Measurements from ENCODE around the gene TMPRSS11B. TPM values are rescaled to one million over a fixed set of nuclear protein-coding genes. Genes with fewer than 3 reads are reported as not detected.
"Not testable (repeated sequence)": the region's sequence is repeated elsewhere in the genome, so short reads cannot be mapped to it uniquely, and the experiment has no call there.

TMPRSS11B gene
- total and polyA plus RNA-seq, 2 experiments from 2014 or later, result not detected

- TF ChIP-seq, protein P1, sequence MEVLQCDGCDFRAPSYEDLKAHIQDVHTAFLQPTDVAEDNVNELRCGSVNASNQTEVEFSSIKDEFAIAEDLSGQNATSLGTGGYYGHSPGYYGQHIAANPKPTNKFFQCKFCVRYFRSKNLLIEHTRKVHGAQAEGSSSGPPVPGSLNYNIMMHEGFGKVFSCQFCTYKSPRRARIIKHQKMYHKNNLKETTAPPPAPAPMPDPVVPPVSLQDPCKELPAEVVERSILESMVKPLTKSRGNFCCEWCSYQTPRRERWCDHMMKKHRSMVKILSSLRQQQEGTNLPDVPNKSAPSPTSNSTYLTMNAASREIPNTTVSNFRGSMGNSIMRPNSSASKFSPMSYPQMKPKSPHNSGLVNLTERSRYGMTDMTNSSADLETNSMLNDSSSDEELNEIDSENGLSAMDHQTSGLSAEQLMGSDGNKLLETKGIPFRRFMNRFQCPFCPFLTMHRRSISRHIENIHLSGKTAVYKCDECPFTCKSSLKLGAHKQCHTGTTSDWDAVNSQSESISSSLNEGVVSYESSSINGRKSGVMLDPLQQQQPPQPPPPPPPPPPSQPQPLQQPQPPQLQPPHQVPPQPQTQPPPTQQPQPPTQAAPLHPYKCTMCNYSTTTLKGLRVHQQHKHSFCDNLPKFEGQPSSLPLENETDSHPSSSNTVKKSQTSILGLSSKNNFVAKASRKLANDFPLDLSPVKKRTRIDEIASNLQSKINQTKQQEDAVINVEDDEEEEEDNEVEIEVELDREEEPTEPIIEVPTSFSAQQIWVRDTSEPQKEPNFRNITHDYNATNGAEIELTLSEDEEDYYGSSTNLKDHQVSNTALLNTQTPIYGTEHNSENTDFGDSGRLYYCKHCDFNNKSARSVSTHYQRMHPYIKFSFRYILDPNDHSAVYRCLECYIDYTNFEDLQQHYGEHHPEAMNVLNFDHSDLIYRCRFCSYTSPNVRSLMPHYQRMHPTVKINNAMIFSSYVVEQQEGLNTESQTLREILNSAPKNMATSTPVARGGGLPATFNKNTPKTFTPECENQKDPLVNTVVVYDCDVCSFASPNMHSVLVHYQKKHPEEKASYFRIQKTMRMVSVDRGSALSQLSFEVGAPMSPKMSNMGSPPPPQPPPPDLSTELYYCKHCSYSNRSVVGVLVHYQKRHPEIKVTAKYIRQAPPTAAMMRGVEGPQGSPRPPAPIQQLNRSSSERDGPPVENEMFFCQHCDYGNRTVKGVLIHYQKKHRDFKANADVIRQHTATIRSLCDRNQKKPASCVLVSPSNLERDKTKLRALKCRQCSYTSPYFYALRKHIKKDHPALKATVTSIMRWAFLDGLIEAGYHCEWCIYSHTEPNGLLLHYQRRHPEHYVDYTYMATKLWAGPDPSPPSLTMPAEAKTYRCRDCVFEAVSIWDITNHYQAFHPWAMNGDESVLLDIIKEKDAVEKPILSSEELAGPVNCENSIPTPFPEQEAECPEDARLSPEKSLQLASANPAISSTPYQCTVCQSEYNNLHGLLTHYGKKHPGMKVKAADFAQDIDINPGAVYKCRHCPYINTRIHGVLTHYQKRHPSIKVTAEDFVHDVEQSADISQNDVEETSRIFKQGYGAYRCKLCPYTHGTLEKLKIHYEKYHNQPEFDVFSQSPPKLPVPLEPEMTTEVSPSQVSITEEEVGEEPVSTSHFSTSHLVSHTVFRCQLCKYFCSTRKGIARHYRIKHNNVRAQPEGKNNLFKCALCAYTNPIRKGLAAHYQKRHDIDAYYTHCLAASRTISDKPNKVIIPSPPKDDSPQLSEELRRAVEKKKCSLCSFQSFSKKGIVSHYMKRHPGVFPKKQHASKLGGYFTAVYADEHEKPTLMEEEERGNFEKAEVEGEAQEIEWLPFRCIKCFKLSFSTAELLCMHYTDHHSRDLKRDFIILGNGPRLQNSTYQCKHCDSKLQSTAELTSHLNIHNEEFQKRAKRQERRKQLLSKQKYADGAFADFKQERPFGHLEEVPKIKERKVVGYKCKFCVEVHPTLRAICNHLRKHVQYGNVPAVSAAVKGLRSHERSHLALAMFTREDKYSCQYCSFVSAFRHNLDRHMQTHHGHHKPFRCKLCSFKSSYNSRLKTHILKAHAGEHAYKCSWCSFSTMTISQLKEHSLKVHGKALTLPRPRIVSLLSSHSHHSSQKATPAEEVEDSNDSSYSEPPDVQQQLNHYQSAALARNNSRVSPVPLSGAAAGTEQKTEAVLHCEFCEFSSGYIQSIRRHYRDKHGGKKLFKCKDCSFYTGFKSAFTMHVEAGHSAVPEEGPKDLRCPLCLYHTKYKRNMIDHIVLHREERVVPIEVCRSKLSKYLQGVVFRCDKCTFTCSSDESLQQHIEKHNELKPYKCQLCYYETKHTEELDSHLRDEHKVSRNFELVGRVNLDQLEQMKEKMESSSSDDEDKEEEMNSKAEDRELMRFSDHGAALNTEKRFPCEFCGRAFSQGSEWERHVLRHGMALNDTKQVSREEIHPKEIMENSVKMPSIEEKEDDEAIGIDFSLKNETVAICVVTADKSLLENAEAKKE (CRISPR knock-in tag; IDR thresholded peaks at IDR 0.05), result no peak
These were observed 36.5 kb downstream of the TMPRSS11B start (continued) for GRCh38 chr4:68209003-68209402.

DNA sequence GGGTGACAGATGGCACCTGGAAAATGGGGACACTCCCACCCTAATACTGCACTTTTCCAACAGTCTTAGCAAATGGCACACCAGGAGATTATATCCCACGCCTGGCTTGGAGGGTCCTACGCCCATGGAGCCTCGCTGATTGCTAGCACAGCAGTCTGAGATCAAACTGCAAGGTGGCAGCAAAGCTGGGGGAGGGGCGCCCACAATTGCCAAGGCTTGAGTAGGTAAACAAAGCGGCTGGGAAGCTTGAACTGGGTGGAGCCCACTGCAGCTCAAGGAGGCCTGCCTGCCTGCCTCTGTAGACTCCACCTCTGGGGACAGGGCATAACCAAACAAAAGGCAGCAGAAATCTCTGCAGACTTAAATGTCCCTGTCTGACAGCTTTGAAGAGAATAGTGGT, 51.2 kb downstream of the TMPRSS11B start:
- Mint-ChIP-seq H3K9me3 (peaks cover 31% of the 10 kb centered on the region), H3K36me3 (ENCODE audit: low read depth) (peaks cover 24% of the 10 kb centered on the region; the same call in 2 of the 3 replicates)
- H3K27me3 ChIP-seq (ENCODE audit: insufficient read depth); DNase-seq (ENCODE audit: low spot score); H3K36me3 ChIP-seq (ENCODE audit: insufficient read depth); H4K20me1 ChIP-seq (replicated peaks; ENCODE audit: insufficient read depth); H3K4me3 Mint-ChIP-seq; H3K79me2 ChIP-seq (replicated peaks; ENCODE audit: insufficient read depth); H3F3A ChIP-seq (replicated peaks; ENCODE audit: low read depth); H3K27ac ChIP-seq (ENCODE audit: low read depth); H3K27ac Mint-ChIP-seq; H3K9me2 ChIP-seq (ENCODE audit: insufficient read depth); ATAC-seq; H3K4me3 ChIP-seq; H3K4me1 Mint-ChIP-seq; H3K4me1 ChIP-seq (ENCODE audit: insufficient read depth); H3K4me2 ChIP-seq; H2AFZ ChIP-seq; H3K27me3 Mint-ChIP-seq (ENCODE audit: insufficient read depth, low read depth, poor library complexity): not testable (repeated sequence)

GRCh38 chr4:68193194-68193593, 52.3 kb downstream of the TMPRSS11B start:
- ATAC-seq, result no peak

More at GRCh38 chr4:68193194-68193593, 52.3 kb downstream of the TMPRSS11B start:
- Mint-ChIP-seq H3K9me3 (peaks cover 31% of the 10 kb centered on the region), H3K4me1 (no peaks in the 10 kb centered on the region), H3K27me3 (ENCODE audit: insufficient read depth, low read depth, poor library complexity) (peaks cover 3% of the 10 kb centered on the region), H3K36me3 (ENCODE audit: low read depth) (peaks cover 24% of the 10 kb centered on the region; the same call in 2 of the 3 replicates), H3K27ac (no peak overlapping the region), H3K4me3 (no peak overlapping the region)
- no peaks in the 10 kb centered on the region for H3F3A ChIP-seq (replicated peaks; ENCODE audit: low read depth)
- no peaks in the 10 kb centered on the region for H3K9me2 ChIP-seq (ENCODE audit: insufficient read depth)
- no peaks in the 10 kb centered on the region for H3K4me1 ChIP-seq (ENCODE audit: insufficient read depth)
- no peak overlapping the region for H3K4me3 ChIP-seq
- no peaks in the 10 kb centered on the region for H4K20me1 ChIP-seq (replicated peaks; ENCODE audit: insufficient read depth)
- H3K27me3 ChIP-seq (ENCODE audit: insufficient read depth), result no peaks in the 10 kb centered on the region
- no peak for DNase-seq (ENCODE audit: low spot score)
- TF ChIP-seq ZNF331 (CRISPR knock-in tag; IDR thresholded peaks at IDR 0.05; ENCODE audit: low read depth) (no peak), EZH2 (IDR thresholded peaks at IDR 0.05; ENCODE audit: low read depth, unreplicated experiment) (no peak)
- TF ChIP-seq, protein P1 (CRISPR knock-in tag; IDR thresholded peaks at IDR 0.05), result no peak
- no peaks in the 10 kb centered on the region for H3K79me2 ChIP-seq (replicated peaks; ENCODE audit: insufficient read depth)
- no peak overlapping the region for H3K27ac ChIP-seq (ENCODE audit: low read depth)
- H3K36me3 ChIP-seq (ENCODE audit: insufficient read depth), result no peaks in the 10 kb centered on the region
- H2AFZ ChIP-seq, result no peak overlapping the region
- no peak overlapping the region for H3K4me2 ChIP-seq

All from GM23338 (cell line).